Stimulated activated CD8-positive, alpha-beta memory T cell treated with anti-CD3 and anti-CD28 coated beads, Interleukin-7, amount 100 ng/mL, for 1 hour (primary cell): ENCODE measurements around the gene ARHGAP26.
"Not testable (repeated sequence)": the region's sequence is repeated elsewhere in the genome, so short reads cannot be mapped to it uniquely, and the experiment has no call there.

Source experiments
- DNase-seq, 2 donors: peaks; one replicate each; pipeline ENCODE4 v3.0.0-alpha.2; 2020; ENCODE audit warnings: low read depth in 2 of 2

The ARHGAP26 gene

DNA sequence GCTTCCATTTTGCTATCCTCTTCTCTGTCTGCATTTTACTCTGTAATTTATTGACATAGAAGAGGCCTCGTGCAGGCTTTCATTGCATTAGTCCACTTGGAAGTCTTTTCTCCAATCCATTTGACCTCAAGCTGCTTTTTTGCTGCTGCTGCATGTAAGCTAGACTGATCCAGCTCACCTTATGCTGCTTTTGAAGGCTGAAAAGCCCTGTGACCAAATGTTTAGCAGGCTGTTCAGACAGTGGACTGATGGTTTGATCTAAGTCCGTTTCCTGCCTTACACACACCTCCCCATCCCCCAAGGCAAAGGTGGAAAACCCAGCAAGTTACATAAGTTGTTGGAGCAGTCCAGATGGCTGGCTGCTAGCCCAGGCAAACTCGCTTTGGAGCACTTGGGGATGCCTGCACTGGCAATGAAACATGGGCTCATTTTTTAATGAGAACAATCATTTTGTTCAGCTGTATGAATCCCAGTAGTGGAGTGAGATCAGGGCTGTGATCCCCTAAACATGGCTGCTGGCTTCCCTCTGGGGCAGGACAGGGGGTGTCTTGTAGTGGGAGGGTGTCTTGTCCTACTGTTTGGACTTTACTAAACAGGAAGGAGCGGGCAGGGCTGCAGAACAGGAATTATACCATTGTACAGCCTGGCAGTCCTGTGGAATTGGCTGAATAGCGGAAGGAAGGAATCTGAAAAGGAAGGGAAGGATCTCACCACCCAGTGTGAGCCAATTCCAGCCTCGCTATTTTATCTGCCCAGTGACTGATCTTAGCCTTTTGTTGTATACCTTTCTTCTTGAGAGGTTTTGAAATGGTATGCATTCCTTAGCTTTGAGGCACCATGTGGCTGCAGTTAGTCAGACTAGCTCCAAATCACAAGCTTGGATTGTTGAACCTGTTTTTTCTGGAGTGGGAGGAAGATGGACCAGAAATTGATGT is 212.0 kb downstream of the ARHGAP26 start:
- DNase-seq, result no peak

DNA sequence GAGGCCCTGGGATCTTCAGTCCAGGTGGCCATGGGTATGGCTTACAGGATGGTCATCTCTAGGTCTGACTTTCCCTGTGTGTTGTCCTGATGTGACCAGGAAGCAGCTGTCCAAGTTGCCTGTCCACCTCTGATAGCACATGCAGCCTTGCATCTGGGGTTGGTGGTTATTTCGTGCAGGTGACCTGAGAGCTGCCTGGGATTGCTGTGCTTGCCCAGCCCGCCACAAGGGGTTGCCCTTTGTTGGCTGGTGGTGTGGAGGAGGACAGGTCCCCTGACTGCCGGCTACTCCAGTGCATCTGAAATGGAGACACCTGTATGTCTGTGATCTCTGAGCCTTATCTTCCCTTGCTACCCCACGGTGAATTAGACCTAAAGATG is 212.6 kb downstream of the ARHGAP26 start:
- no peak for DNase-seq

DNA sequence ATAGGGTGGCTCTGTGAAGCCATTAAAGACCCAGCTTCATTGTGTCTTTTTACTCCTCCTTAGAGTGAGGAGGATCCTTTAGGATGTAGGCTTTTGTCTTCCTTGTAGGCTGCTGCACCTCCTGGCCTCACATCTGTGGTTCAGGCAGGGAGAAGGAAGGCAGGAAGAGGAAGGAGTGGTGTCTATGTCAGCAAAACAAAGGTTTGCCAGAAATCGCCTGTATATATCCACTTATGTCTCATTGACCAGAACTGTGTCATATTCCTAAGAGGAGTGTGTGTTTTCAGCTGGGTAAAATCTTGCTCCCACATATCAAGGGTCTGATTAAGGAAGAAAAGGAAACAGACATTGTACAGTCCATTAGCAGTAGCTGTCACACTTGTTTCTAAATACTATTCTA is 213.8 kb downstream of the ARHGAP26 start:
- DNase-seq, result no peak

DNA sequence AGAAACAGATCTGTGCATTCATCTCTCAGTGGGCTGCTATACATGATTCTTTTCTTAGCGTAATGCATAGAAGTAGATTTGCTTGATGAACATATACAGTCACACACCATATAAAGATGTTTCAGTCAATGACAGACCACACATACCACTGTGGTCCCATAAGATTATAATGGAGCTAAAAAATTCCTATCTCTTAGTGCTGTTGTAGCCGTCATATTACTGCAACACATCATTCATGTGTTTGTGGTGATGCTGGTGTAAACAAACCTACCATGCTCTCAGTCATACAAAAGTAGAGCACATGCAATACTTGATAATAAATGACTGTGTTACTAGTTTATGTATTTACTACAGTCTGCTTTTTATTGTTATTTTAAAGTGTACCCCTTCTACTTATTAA is 214.3 kb downstream of the ARHGAP26 start:
- no peak for DNase-seq

DNA sequence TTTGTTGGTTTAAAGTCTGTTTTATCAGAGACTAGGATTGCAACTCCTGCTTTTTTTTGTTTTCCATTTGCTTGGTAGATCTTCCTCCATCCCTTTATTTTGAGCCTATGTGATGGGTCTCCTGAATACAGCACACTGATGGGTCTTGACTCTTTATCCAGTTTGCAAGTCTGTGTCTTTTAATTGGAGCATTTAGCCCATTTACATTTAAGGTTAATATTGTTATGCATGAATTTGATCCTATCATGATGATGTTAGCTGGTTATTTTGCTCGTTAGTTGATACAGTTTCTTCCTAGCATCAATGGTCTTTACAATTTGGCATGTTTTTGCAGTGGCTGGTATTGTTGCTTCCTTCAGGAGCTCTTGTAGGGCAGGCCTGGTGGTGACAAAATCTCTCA is 219.1 kb downstream of the ARHGAP26 start:
- not testable (repeated sequence) for DNase-seq

DNA sequence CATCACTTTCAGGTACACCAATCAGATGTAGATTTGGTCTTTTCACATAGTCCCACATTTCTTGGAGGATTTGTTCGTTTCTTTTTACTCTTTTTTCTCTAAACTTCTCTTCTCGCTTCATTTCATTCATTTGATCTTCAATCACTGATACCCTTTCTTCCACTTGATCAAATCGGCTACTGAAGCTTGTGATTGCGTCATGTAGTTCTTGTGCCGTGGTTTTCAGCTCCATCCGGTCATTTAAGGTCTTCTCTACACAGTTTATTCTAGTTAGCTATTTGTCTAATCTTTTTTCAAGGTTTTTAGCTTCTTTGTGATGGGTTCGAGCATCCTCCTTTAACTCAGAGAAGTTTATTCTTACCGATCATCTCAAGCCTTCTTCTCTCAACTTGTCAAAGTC is 219.9 kb downstream of the ARHGAP26 start:
- DNase-seq, result not testable (repeated sequence)

DNA sequence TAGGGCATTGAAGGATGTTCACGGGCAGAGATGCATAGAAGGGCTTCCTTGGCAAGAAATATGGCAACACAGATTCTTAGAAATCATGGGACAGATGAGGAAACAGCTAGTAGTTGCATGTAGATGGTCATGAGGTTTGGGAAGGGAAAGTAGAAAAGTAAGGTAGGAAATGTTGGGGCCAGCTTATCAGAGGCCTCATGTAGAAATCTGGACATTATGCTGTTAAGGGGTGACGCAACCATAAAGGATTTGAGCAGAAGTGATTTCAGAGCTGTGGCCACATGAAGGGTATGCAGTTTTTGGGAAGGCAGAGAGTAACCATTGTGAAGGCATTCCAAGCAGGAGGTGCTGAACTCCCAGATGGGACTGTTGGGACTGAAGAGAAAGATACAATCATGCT is 224.0 kb downstream of the ARHGAP26 start:
- no peak for DNase-seq

DNA sequence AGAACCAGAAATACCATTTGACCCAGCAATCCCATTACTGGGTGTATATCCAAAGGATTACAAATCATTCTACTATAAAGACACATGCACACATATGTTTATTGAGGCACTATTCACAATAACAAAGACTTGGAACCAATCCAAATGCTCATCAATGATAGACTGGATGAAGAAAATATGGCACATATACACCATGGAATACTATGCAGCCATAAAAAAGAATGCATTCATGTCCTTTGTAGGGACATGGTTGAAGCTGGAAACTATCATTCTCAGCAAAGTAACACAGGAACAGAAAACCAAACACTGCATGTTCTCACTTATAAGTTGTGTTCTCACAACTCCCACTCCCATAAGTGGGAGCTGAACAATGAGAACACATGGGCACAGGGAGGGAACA is 225.4 kb downstream of the ARHGAP26 start:
- DNase-seq, result not testable (repeated sequence)

DNA sequence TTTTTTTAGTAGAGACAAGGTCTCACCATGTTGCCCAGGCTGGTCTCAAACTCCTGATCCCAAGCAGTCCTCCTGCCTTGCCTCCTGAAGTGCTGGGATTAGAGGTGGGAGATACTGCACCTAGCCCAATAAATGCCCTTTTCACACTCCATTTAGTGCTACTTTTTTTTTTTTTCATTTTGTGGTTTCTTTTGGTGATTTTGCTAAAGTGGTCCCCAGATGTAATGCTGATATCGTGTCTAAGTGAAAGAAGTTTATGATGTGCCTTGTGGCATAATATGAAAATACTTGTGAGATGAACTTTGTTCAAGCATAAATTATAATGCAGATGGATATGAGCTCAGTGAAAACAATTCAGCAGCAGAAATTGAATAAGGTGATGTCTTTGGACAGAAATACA is 227.4 kb downstream of the ARHGAP26 start:
- DNase-seq, result no peak

DNA sequence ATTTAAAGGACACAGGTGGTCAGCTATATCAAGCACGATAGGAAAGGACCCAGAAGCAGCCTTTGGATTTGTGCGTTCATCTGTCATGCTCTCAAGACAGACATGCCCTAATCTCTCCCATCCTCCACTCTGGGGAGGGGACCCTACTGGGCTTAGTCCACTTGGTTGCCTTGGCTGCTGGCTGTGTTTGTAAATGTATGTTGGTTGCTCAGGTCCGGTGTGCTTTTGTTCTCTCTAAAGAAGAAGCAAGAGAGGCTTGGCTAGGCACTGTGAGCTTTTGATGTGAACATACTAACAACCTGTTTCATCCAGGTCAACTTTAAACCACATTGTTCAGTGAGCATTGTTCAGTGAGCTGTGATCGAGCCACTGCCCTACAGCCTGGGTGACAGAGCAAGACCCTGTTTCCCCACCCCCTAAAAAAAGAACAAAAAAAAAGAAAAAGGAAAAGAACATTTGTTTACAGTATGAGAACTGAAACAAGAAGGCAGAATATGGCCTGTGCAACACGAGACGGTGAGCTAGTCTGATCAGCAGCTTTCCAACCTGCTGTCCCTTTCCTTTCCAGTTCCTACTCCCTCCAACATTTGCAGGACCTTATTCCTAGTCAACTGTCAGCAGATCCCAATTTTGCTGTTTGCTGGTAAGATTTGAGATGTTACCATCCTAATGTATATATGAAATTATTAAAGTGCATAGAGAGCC is 228.3 kb downstream of the ARHGAP26 start:
- DNase-seq, result no peak

DNA sequence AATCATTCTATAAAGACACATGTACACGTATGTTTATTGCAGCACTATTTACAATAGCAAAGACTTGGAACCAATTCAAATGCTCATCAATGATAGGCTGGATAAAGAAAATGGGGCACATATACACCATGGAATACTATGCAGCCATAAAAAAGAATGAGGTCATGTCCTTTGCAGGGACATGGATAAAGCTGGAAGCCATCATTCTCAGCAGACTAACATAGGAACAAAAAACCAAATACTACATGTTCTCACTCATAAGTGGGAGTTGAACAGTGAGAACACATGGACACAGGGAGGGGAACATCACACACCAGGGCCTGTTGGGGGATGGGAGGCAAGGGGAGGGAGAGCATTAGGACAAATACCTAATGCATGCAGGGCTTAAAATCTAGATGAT is 230.4 kb downstream of the ARHGAP26 start:
- DNase-seq, result not testable (repeated sequence)

DNA sequence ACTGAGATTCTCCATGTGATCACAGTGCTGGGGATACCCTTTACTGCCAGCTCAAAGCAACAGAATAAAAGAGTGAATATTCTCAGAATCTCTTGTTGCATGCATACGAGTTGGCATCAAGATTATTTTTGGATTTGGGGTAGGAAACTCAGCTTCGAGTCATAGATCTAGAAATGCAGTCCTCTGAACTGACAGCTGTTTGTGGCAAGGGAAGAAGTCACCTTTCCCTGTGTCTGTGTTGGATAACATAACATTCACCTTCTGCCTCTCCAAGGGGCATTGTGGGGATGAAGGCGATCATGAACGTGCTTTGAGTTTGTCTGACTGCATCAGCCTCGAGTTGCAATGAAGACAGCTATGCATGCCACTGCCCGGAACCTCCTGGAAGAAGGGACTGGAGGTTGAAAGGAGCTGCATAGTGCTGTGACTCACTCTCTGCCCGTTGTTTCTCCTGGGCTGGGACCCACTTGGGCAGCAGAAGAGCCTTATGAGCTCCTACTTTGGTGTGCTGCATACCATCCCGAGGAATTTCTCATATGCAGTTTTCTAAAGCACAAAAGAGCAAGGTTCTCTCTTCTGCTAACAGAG is 231.7 kb downstream of the ARHGAP26 start:
- DNase-seq, result no peak

DNA sequence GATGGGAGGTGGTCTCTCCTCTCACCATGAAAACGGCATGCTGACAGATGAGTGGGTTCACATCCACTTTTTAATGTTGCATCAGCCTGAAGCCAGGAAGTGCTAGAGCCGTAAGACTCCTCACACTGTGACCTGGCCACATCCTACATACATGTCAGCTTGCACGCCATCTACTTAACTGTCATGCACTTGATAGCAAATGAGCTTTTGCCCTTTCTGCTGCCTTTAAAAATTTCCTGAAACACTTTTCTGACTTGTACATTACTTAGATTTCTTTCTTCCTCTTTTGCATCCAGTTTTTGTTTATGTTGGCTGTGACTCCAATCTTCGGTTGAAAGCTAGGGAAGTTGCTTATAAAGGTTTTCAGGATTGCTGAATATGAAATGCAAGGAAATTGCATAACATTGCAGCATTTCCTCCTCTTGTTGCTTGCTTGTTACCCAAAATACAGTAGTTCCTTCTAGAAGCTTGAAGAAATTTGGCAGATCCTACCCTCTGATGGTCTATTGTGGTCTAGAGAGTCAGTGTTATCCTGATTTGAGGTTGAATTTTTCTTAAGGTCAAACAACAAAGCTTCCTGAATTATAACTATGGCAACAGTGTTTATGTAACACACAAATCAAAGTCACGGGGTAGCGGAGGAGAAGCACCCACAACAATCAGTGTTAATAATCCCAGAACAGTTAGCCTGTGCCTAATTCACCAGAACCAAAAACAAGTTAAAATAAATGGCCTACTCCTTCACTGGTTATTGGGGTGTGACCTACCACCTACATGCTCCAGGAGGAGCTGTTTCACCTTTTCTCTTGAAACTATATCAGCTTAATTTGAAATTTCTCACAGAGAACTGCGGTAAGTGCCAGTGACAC is 232.5 kb downstream of the ARHGAP26 start:
- peak in 1 of 2 donors; percentile 23 for DNase-seq

DNA sequence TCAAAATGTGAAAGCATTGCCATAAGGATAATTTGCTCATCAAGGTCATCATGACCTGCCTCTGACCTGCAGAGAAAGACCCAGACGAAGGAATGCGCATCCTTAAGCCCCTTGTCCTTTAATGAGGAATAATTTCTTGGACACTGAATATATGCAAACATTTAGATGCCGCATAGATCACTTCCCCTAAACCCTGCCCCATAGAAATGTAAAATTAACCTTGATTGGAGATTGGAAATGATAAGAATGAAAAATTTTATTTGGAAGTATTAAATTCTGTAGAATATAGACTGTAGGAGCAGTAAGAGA is 233.1 kb downstream of the ARHGAP26 start:
- DNase-seq, result no peak

DNA sequence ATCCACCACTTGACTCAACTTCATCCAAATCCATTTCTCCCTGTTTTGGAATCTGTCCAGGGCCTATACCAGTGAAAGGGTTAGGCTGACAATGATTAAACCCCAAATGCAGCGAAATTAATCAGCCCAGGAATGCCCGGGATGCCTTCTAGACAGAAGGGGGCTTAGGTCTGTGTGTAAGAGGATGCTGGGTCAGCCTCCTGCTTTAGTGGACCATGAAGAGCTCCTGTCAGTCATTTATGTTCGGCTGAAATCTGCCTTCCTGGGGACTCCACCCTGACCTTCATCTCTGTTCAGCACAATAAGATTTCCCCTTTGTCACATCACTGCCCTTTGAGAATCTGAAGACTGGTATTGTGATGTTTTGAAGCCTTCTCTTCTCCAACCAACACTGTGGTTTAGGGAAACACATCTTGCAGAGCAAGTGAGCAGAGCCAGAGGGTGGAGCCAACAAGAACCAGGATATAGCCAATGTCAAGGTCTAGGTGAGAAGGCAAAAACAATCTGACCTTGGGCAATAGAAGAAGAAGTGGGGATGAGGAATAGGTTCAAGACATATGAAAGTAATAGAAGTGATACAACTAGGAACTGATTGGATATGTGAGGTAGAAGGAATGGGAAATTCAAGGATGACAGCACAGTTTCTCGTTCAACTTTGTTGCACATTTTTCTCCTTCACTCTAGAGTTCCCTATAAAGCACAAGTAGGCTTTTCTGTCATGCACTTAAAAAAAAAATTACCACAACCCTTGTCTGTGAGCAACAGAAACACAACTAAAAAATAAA is 234.4 kb downstream of the ARHGAP26 start:
- no peak for DNase-seq

DNA sequence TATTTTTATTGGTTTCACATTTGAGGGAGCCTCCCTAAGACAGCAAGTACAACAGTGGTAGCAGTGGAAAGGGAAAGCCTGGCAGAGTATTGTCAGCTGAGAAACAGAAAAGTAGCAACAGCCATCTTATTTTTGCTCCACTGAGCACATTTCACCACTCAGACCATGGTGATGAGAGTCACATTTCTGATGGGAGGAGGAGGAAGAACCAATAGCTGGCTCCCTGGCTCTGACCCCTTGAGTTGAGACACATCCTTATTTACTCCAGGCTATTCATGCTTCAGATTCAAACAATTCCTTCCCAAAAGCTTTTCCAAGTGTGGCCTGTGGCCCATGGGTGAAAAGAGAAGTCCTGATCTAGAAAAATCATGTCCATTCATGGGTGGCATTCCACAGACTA is 236.3 kb downstream of the ARHGAP26 start:
- DNase-seq, result no peak

DNA sequence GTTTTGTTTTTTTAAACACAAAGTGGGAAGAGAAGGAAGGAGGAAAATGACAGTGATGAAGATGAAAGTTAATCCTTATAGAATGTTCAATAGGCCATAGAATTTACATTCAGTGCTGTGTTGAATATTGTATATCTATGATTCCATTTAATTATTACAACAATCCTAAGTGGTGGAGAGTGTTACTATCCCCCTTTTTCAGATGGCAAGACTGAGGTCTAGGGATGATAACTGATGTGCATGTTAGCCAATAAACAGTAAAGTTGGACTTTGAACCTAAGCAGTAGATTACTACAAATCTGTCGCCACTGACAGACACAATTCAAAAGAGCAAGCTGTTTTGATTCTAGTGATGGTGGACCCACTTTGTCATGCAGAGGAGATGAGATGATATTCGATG is 237.9 kb downstream of the ARHGAP26 start:
- no peak for DNase-seq

DNA sequence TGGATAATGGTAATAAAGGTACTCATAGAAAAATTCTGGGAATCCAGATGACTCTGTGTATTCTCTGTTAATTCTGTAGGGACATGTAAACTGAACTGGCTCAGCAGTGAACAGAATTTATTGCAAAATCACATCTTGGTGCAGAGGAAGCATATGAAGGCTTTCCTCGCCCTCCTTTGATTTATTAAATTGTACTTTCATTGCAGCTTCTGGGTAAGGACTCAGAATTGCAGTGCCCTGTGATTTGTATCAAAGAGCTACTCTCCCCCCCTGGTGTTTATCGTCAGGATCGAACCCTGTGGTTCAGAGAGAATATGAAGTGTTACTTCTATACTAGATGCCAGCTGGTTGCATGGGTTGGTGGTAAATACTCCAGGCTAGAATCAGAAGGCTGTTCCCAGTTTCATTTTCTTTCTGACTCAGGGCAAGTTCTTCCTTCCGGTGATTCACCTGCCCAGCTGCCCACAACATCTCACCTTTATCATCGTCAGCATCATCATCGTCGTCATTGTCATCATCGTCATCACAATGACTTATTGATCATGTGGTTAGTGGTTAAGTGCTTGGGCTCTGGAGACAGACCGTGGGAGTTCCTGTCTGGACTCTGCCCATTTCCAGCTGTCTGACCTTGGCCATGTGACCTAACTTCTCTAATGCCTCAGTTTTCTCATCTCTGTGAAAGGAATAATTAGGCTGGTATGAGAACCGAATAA is 238.8 kb downstream of the ARHGAP26 start:
- peak; percentile 39 to 41 for DNase-seq

DNA sequence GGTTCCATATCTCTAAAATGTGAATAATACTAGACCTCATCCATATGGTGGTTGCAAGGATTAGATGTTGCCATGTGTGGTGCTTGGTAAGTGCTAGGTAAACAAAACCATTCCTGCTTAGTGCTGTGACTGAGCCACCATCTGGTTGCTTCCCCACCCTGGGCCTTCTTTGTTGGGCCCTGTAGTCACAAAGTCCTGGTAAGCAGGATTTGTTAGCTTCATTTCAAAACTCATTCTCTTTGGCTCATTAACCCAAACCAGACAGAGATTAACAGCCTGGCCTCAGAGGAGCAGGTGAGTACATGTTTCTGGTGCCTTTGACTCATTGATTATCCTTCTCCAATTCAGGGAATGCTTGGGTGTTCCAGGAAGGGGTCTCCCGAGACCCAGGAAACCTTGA is 240.2 kb downstream of the ARHGAP26 start:
- no peak for DNase-seq

DNA sequence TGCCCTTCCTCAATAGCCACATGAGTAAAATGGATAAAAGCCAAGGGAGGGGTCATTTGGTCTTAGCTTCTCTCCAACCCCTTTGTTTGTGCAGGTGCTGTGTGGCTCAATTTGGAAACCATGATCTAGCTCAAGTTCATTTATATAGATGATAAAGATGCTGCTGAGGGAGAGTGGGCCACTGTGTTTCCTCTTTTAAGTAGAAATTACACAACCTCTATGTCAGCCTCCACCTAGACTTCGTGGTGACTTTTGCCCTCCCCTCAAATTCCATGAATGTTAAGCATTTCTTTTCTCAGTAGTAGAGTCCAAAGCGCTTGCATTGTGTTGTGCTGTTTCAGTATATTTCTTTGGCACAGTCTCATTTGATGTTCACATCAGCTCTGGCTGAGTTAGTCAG is 241.4 kb downstream of the ARHGAP26 start:
- DNase-seq, result no peak
